SK-N-SH treated with all-trans-retinoic acid at 6 μM for 48 hours (cell line): ENCODE data around the gene ZBED5.
A peak's percentile ranks its signal among the peaks of the same experiment; 100 is the strongest.

Source experiments
- ATAC-seq: fragments of 200-7000 bp; cut with Tn5 transposase; 3 replicates; pipeline ENCODE4 v1.9.1; 2020; ENCODE audit warnings: mild to moderate bottlenecking, moderate library complexity
- ARNTL ChIP-seq: fragments of 450-650 bp; formaldehyde crosslinking; IDR thresholded peaks from 2 replicates; pipeline ENCODE4 v1.5.0; 2020; ENCODE audit warnings: low read depth, mild to moderate bottlenecking, moderate library complexity, borderline replicate concordance
- CSDC2 ChIP-seq: fragments of 250-450 bp; sonication (Bioruptor Pico); IDR thresholded peaks from 2 replicates; pipeline ENCODE4 v1.5.0; 2020; ENCODE audit warnings: mild to moderate bottlenecking, moderate library complexity
- CSRNP3 ChIP-seq: fragments of 250-450 bp; sonication (Bioruptor Pico); IDR thresholded peaks from 2 replicates; pipeline ENCODE4 v1.5.1; 2021; ENCODE audit warnings: mild to moderate bottlenecking, moderate library complexity
- ISL1 ChIP-seq: fragments of 250-450 bp; sonication (Bioruptor Pico); IDR thresholded peaks from 2 replicates; pipeline ENCODE4 v2.1.2; 2022; ENCODE audit warnings: mild to moderate bottlenecking, moderate library complexity
- PATZ1 ChIP-seq: fragments of 250-450 bp; sonication (Bioruptor Pico); IDR thresholded peaks from 2 replicates; pipeline ENCODE4 v1.8.0; 2020; ENCODE audit warnings: mild to moderate bottlenecking, moderate library complexity, borderline replicate concordance
- PPARA ChIP-seq: fragments of 250-450 bp; sonication (Bioruptor Pico); IDR thresholded peaks from 2 replicates; pipeline ENCODE4 v1.5.0; 2020; ENCODE audit warnings: mild to moderate bottlenecking, borderline replicate concordance
- RARB ChIP-seq: fragments of 250-450 bp; sonication (Bioruptor Pico); IDR thresholded peaks from 2 replicates; pipeline ENCODE4 v1.8.0; 2021; ENCODE audit warnings: mild to moderate bottlenecking, moderate library complexity
- SNAI2 ChIP-seq: fragments of 250-450 bp; sonication (Bioruptor Pico); IDR thresholded peaks from 2 replicates; pipeline ENCODE4 v1.5.0; 2020; ENCODE audit warnings: mild to moderate bottlenecking, moderate library complexity
- ZC3H10 ChIP-seq: fragments of 250-450 bp; sonication (Bioruptor Pico); IDR thresholded peaks from 2 replicates; pipeline ENCODE4 v1.5.1; 2021; ENCODE audit warnings: mild to moderate bottlenecking, moderate library complexity
- ZFP3 ChIP-seq: fragments of 250-450 bp; sonication (Bioruptor Pico); IDR thresholded peaks from 2 replicates; pipeline ENCODE4 v1.5.0; 2020; ENCODE audit warnings: mild to moderate bottlenecking, moderate library complexity
- ZFP30 ChIP-seq: fragments of 450-650 bp; formaldehyde crosslinking; IDR thresholded peaks from 2 replicates; pipeline ENCODE4 v1.5.0; 2022; ENCODE audit warnings: mild to moderate bottlenecking, moderate library complexity
- ZNF565 ChIP-seq: fragments of 450-650 bp; formaldehyde crosslinking; conservative IDR thresholded peaks from 2 replicates; pipeline ENCODE4 v1.5.0; 2020; ENCODE audit warnings: low read depth, mild to moderate bottlenecking, moderate library complexity
- ZNF70 ChIP-seq: fragments of 450-650 bp; formaldehyde crosslinking; IDR thresholded peaks from 2 replicates; pipeline ENCODE4 v1.5.0; 2020; ENCODE audit warnings: mild to moderate bottlenecking, moderate library complexity
- ZNF8 ChIP-seq: fragments of 450-650 bp; formaldehyde crosslinking; IDR thresholded peaks from 2 replicates; pipeline ENCODE4 v1.5.0; 2020; ENCODE audit warnings: mild to moderate bottlenecking, moderate library complexity
- TF ChIP-seq, protein P1 (sequence below): fragments of 250-450 bp; sonication (Bioruptor Pico); IDR thresholded peaks from 2 replicates; pipeline ENCODE4 v1.5.0; 2020; ENCODE audit warnings: mild to moderate bottlenecking, moderate library complexity
- TF ChIP-seq, protein P2 (sequence below): fragments of 250-450 bp; sonication (Bioruptor Pico); IDR thresholded peaks from 2 replicates; pipeline ENCODE4 v1.5.1; 2020; ENCODE audit warnings: low read depth, mild to moderate bottlenecking, moderate library complexity
- TF ChIP-seq, protein P3 (sequence below): fragments of 250-450 bp; sonication (Bioruptor Pico); IDR thresholded peaks from 2 replicates; pipeline ENCODE4 v1.8.0; 2021; ENCODE audit warnings: low read depth, mild to moderate bottlenecking, moderate library complexity, borderline replicate concordance

The ZBED5 gene

DNA sequence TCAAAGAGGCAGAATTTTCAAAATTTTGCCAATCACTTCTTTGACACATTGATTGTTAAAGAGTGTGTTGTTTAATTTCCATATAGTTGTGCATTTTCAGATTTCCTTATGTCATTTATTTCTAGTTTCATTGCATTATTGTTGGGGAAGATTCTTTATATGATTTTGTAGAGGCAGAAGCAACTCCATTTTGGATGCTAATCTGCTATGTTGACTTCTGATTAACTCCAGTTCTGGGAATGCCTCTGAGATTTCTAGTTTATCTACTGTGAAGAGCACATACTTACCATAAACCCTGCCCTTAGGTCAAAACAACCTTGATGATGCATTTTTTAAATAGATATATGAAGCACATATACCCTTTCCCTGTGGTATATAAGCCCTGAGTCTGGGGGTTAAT, 29.5 kb upstream of the ZBED5 start (continued):
- TF ChIP-seq PATZ1 (CRISPR knock-in tag) (no peak), ZNF565 (no peak), ZFP30 (no peak), ISL1 (CRISPR knock-in tag) (peak; percentile 56), SNAI2 (CRISPR knock-in tag) (peak; percentile 93), CSRNP3 (CRISPR knock-in tag) (0 out of 2 replicates have a peak, but pooled peaks have one; percentile 69), ZNF8 (peak; percentile 13; the same call in 1 of the 2 replicates)

GRCh38 chr11:10886652-10887250, 28.9 kb upstream of the ZBED5 start:
- no peak for ATAC-seq
- TF ChIP-seq ISL1 (CRISPR knock-in tag) (no peak), CSRNP3 (CRISPR knock-in tag) (no peak), PATZ1 (CRISPR knock-in tag) (no peak; the same call in 1 of the 2 replicates), ZNF565 (no peak), CSDC2 (peak; percentile 86; the same call in 1 of the 2 replicates), SNAI2 (CRISPR knock-in tag) (no peak), ARNTL (no peak), ZC3H10 (CRISPR knock-in tag) (no peak), ZFP3 (CRISPR knock-in tag) (peak; percentile 47; the same call in 1 of the 2 replicates), RARB (CRISPR knock-in tag) (peak; percentile 56; the same call in 1 of the 2 replicates), PPARA (no peak), ZNF8 (no peak)
- TF ChIP-seq, protein P1, sequence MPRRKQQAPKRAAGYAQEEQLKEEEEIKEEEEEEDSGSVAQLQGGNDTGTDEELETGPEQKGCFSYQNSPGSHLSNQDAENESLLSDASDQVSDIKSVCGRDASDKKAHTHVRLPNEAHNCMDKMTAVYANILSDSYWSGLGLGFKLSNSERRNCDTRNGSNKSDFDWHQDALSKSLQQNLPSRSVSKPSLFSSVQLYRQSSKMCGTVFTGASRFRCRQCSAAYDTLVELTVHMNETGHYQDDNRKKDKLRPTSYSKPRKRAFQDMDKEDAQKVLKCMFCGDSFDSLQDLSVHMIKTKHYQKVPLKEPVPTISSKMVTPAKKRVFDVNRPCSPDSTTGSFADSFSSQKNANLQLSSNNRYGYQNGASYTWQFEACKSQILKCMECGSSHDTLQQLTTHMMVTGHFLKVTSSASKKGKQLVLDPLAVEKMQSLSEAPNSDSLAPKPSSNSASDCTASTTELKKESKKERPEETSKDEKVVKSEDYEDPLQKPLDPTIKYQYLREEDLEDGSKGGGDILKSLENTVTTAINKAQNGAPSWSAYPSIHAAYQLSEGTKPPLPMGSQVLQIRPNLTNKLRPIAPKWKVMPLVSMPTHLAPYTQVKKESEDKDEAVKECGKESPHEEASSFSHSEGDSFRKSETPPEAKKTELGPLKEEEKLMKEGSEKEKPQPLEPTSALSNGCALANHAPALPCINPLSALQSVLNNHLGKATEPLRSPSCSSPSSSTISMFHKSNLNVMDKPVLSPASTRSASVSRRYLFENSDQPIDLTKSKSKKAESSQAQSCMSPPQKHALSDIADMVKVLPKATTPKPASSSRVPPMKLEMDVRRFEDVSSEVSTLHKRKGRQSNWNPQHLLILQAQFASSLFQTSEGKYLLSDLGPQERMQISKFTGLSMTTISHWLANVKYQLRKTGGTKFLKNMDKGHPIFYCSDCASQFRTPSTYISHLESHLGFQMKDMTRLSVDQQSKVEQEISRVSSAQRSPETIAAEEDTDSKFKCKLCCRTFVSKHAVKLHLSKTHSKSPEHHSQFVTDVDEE (CRISPR knock-in tag), result no peak
- TF ChIP-seq, protein P2, sequence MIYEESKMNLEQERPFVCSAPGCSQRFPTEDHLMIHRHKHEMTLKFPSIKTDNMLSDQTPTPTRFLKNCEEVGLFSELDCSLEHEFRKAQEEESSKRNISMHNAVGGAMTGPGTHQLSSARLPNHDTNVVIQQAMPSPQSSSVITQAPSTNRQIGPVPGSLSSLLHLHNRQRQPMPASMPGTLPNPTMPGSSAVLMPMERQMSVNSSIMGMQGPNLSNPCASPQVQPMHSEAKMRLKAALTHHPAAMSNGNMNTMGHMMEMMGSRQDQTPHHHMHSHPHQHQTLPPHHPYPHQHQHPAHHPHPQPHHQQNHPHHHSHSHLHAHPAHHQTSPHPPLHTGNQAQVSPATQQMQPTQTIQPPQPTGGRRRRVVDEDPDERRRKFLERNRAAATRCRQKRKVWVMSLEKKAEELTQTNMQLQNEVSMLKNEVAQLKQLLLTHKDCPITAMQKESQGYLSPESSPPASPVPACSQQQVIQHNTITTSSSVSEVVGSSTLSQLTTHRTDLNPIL, result no peak
- TF ChIP-seq, all 23 proteins: peak for 3

GRCh38 chr11:10885703-10886363, 28.0 kb upstream of the ZBED5 start:
- peak; percentile 97 for ATAC-seq
- TF ChIP-seq SNAI2 (CRISPR knock-in tag) (no peak), ZNF565 (no peak; the same call in 1 of the 2 replicates), ARNTL (no peak), CSRNP3 (CRISPR knock-in tag) (no peak; the same call in 1 of the 2 replicates), ISL1 (CRISPR knock-in tag) (peak; percentile 92), RARB (CRISPR knock-in tag) (peak; percentile 90), ZC3H10 (CRISPR knock-in tag) (peak; percentile 55; the same call in 1 of the 2 replicates), ZNF70 (CRISPR knock-in tag) (peak; percentile 93), CSDC2 (peak; percentile 78; the same call in 1 of the 2 replicates), PATZ1 (CRISPR knock-in tag) (peak; percentile 10; the same call in 1 of the 2 replicates), ZFP3 (CRISPR knock-in tag) (peak; percentile 25; the same call in 1 of the 2 replicates)
- TF ChIP-seq, protein P3, sequence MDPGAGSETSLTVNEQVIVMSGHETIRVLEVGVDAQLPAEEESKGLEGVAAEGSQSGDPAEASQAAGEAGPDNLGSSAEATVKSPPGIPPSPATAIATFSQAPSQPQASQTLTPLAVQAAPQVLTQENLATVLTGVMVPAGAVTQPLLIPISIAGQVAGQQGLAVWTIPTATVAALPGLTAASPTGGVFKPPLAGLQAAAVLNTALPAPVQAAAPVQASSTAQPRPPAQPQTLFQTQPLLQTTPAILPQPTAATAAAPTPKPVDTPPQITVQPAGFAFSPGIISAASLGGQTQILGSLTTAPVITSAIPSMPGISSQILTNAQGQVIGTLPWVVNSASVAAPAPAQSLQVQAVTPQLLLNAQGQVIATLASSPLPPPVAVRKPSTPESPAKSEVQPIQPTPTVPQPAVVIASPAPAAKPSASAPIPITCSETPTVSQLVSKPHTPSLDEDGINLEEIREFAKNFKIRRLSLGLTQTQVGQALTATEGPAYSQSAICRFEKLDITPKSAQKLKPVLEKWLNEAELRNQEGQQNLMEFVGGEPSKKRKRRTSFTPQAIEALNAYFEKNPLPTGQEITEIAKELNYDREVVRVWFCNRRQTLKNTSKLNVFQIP (CRISPR knock-in tag), result no peak
